ENCODE data around the gene GDF10.

The GDF10 gene

DNA sequence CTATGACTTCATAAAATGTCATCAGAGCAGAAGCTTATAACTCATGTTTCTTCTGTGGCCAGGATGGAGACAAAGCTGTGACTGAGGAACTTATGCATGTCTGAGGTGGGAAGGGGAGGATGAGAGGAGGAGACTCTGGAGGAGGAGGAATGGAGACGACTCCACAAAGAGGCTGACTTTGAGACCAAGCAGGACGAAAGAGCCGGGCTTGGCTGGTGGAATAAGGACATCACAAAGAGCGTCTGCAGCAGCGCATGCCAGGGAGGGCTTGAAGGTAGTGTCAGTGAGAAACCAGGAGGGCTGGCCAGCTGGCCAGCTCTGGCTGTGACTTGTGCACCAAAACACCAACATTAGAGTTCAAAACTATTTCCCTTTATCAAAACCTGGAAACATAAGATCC is 16.1 kb downstream of the GDF10 start:
- no peak for DNase-seq (ENCODE audit: low spot score)

DNA sequence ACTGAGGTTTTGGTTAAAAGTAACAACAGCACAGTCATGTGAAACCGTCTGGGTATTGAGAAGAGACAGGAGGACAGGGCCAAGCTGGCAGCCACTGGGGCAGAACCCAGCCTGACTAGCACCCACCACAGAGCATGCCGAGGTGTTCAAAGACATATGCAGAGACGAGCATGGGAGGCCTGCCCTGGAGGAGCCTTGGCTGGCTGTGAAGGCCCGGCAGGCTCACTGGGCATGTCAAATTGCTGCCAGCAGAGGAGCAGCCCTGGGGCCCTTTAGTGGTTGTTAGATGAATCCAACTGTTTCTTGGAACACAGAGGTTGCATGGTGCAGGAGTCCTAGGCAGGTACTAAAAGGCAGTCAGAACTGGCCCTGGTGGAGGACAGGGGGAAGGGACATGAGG is 17.3 kb downstream of the GDF10 start:
- no peak for DNase-seq (ENCODE audit: low spot score)

DNA sequence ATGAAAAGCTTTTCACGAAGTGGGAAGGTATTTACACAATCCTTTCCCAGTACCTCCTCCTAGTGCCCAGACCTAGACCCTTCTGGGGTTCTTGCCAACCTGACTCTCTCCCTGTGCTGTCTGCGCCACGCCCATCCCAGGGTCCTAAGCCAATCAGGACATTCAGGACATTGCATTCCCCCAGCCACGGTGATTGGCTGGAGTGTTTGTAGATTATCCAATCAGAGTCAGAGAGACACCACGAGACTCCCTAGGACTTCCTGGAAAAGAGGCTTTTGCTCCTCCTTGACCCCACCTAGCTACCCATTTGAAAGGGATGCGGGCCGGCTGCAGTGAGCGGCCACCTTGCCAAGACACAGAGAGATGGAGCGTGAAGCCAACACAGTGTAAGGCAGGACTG is 18.7 kb downstream of the GDF10 start:
- peak; percentile 47 for DNase-seq (ENCODE audit: low spot score)

DNA sequence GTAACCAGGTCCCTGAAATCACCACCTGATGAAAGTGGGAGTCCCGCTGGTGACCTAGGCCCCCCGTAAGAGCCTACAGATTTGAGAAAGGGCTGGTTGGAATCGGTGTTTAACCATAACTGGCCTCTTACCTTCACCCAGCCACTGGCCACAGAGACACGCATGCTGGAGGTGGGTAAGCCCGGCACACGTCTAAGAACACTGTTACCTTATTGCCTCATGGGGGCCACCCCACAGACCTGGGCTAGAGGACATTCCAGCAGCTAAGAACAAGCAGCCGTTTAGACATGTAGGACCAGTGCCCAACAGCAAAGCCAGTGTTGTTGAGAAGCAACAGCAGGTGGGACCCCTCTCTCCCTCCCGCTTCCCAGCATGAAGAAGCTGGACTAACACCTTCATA is 19.8 kb downstream of the GDF10 start:
- DNase-seq (ENCODE audit: low spot score): no peak

DNA sequence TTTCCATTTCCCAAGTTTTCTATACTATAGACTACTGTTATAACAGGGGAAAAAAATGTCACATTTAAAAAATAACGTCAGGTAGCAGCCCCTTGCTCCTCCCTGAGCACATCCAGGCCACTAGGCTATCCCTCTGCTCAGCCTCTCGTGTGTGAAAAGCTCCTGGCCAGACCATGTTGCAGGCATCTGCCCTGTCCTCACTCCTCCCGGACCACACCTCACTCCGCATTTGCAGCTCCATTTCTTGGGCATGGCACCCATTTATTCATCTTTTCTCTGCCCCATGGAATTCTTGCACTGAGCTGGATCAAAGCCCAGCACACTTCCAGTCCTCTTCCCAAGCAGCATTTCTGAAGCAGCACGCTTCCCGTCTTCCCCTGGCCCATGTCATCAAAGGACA is 20.8 kb downstream of the GDF10 start:
- DNase-seq (ENCODE audit: low spot score): no peak

DNA sequence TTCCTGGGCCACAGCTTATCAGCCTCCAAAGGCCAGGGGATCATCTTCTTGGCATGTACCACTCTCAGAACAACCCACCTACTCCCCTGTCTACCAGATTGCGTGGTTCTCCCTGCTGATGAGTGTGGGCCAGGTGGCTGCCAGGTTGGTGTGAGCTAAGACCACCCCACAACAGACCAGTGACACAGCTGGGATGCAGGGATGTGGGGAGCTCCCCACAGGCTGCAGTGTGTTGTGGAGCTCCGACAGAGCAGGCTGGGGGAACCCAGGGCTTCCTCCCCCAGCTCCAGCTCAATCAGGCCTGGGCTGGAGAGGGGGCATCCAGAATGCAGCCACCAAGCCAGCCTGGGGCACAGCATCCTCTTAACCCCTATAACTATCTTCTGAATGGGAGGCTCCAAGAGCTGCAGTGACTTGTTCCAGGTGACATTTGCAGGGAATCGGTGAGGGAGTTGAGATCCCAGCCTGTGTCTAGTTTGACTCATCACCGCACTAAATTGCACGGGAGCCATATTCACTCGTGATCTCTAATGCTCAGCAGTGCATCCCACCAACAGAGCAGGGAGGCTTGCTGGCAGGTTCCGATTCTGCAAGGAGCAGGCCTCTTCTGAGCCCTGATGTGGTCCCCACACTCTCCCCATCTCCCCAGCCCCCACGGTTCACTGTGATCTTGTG is 21.7 kb downstream of the GDF10 start:
- DNase-seq (ENCODE audit: low spot score): no peak

DNA sequence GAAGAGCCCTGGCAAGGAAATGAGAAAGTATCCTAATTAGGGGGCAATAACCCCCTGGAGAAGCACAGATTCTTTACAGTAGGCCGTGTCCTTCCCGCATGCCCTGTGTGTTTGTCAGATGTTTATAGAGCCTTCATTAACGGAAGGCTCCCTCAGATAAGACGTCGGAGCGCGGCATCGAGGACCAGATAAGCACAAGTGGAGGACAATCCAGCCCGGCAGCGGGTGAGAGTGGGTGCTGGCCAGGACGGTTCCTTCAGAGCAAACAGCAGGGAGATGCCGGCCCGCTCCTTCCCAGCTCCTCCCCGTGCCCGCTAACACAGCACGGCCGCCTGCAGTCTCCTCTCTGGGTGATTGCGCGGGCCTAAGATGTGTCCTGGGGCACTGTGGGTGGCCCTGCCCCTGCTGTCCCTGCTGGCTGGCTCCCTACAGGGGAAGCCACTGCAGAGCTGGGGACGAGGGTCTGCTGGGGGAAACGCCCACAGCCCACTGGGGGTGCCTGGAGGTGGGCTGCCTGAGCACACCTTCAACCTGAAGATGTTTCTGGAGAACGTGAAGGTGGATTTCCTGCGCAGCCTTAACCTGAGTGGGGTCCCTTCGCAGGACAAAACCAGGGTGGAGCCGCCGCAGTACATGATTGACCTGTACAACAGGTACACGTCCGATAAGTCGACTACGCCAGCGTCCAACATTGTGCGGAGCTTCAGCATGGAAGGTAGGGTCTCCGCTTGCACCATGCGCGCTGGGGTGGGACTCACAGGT is 22.5 kb downstream of the GDF10 start, which contains the start of gene GDF2:
Gene GDF2, plus strand, starts transcription at position 155 of the 762 bp plus-strand sequence. Its CDS starts 215 bp downstream, at position 370.
- no peak for DNase-seq (ENCODE audit: low spot score)

DNA sequence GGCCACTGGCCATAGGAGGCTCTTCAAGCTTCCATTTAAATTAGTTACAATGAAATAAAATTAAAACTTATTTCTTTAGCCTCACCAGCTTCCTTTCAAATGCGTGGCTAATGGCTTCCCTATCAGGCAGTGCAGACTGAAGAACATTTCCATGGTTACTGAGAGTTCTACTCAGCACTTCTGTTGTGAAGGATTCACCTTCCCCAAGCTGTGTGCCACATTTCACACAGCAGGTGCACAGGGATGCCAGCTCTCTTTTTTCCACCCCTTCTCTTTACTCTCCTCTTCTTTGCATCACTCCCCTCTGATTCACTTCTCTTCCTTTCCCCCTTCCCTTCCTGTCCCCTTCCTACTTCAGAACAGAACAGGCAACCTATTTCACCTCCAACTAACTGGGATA is 23.1 kb downstream of the GDF10 start:
- DNase-seq (ENCODE audit: low spot score): no peak

DNA sequence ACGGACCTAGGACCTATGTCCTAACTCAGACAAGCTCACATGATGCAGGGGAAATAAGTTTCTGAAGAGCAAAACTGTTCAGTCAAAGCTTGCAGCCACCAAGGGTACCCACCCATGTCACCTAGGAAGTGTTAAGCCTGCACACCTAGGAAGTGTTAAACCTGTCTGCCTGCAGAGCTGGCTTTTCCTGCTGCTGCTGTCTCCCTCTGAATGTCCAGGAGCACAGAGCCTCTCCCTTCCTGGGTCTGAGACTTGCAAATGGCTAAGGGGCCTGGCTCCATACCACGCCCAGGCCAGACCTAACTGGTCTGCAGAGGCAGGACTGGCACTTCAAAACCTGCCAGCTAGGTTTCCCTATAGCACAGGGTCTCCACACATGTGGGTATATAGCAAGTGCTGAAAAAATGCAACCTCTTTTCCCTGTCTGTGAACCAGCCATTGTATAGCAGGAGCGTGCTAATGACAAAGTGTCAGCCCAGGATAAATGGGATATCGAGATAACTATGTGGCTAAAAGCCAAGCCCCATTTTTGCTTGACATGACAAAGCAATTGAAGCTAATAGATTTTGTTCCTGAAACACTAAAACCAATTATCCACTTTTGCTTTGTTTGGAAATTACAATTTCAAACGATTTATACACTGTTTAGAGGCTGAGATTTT is 23.8 kb downstream of the GDF10 start:
- DNase-seq (ENCODE audit: low spot score): no peak

DNA sequence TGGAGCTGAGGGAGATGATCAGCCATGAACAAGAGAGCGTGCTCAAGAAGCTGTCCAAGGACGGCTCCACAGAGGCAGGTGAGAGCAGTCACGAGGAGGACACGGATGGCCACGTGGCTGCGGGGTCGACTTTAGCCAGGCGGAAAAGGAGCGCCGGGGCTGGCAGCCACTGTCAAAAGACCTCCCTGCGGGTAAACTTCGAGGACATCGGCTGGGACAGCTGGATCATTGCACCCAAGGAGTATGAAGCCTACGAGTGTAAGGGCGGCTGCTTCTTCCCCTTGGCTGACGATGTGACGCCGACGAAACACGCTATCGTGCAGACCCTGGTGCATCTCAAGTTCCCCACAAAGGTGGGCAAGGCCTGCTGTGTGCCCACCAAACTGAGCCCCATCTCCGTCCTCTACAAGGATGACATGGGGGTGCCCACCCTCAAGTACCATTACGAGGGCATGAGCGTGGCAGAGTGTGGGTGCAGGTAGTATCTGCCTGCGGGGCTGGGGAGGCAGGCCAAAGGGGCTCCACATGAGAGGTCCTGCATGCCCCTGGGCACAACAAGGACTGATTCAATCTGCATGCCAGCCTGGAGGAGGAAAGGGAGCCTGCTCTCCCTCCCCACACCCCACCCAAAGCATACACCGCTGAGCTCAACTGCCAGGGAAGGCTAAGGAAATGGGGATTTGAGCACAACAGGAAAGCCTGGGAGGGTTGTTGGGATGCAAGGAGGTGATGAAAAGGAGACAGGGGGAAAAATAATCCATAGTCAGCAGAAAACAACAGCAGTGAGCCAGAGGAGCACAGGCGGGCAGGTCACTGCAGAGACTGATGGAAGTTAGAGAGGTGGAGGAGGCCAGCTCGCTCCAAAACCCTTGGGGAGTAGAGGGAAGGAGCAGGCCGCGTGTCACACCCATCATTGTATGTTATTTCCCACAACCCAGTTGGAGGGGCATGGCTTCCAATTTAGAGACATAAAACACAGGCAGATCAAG is 25.6 kb downstream of the GDF10 start:
- DNase-seq (ENCODE audit: low spot score): no peak

DNA sequence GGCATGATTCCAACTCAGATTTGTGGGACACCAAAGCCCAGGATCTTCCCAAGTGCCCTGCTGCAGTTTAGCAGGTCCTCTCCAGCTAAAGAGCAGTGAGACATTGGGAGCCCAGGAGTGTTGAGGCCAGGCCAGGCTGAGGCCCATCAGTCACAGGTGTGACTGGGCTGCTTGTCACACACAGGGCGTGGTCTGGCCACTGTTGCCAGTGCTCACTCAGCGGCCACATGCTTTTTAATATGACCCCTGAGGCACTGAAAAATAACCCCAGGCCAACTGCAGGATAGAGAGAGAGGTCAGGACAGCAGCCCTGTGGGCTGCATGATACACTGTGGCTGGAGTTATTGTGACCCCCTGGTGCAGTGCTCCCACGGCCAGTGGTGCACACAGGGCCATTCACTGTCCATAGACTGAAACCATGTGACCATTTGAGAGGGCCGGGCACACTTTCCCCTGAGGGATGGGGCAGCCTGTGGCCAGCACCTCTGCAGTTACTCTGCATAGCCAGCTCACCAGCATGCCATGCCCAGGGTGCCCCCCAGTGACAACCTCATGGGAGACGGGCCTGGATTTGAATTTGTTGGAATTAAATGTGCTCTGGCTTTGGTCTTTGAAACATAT is 26.4 kb downstream of the GDF10 start:
- no peak for DNase-seq (ENCODE audit: low spot score)

DNA sequence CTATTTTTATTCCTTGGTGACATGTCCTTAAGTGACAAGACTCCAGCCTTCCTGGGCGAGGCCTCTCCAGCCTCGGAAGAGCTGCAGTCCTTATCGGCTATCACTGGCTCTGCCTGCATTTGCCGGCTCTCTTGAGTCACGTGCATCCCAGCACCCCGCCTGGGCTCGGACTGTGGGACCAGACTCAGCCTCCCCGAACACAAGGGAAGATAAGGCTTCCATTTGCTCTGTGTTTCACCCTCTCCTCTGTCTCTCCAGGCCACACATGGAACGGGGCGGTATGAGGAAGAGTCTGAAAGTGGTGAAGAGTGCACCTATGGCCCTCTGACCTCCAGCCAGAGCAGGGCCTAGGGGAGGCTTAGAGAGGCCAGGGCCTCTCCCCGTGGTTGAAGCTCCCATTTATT is 26.9 kb downstream of the GDF10 start:
- no peak for DNase-seq (ENCODE audit: low spot score)

DNA sequence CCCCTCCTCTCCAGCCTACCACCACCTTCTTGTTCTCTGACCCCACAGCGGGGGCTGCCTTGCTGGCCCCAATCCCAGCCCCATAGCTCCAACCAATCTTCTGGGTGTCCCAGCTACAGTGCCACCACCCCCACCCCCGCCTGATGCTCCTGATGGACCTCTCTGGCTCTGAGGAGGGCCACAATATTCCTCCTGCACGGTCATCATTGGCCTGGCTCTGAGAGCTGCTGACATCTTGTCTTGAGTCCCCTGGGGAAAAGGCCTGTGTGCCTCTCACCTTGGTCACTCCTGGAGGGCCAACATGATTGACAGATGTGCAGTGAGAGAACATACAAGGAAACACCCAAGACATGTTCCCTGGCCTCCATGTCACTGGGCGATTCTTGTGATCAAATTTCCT is 29.9 kb downstream of the GDF10 start:
- no peak for DNase-seq (ENCODE audit: low spot score)

DNA sequence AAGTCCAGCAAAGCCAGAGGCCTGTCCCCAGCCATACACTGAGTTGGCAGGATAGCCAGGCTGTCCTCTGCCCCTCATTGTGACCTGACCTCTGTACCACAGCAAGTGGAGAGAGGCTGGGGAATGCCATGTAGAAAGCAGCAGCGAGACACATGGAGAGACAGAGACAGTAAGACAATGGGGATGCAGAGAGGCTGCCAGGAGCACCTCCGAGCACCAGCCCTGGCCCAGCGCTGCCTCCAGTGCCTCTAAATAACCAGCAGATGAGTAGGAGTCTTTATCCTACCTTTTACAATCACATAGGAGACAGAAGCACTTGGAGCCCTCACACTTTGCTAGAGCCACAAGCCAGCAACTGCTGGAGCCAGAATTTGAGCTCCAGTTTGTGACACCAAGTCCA is 30.4 kb downstream of the GDF10 start:
- no peak for DNase-seq (ENCODE audit: low spot score)

DNA sequence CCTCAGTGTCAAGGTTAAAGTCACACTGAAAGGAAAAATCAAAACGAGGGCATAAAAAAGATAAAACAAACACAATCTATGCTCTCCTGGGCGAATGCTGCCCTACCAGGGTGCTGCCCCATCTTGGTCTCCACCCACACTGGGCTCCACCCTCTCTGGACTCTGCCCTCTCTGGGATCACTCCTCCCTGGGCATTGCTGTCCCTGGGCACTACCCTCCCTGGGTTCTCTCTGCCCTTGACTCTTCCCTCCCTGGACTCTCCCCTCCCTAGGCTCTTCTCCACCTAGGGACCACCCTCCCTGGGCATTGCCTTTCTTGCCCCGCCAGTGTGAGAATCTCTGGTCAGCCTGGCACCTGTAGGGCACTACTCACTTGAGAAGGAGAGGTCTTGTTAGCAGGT is 30.8 kb downstream of the GDF10 start:
- DNase-seq (ENCODE audit: low spot score): no peak

DNA sequence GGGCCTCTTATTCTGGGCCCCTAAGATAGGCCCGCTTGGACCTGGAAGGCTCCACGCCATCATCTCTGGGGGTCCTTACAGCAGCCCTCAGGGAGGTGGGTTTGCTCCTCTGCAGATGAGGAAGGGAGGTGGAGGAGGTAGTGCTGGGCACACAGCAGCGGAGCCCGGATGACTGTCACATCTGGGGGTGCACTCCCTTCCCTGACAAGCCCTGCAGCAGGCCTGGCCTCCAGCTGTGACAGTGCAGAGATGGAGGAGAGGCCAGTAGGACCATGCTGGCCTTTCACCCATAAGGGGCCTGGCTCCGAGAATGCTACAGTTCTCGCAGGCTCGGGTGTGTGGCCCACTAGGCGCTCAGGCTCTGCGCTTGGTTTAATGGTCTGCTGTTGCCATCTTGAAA is 31.5 kb downstream of the GDF10 start:
- DNase-seq (ENCODE audit: low spot score): no peak

DNA sequence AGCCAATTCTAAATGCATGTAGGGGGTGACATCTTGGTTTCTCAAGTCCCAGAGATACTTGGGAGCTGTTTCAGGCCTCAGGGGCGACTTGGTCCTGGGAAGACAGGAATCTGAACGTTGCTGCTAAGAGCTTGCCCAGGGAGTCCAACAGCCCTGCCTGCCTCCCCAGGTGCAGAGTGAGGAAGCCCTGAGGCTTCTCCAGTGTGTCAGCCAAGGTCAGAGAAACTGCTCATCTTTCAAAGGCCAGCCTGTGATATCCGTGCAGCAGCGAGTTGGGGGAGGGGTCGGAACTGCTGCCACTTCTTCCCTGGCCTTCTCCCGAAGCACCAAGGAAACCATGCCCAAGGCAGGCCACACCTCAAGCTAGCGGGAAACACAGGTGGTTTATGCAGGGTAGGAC is 32.0 kb downstream of the GDF10 start:
- DNase-seq (ENCODE audit: low spot score): no peak

DNA sequence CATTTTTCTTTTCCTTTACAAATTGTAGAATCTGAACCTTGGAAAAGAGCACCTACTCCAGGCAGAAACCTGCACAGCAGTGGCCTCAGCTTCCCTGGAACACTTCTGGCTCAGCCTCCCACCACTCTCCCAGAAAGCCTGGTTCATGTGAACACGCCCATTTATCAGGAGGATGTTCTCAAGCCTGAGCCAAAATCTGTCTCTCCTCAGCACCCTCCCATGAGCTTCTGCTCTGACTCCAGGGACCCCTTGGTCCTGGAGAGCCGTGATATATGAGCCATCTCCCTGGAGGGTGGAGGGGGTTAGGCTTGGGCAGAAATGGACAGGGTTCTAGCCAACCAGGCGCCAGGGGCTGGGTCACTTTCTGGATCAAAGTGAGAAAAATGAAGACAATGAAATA is 32.4 kb downstream of the GDF10 start:
- no peak for DNase-seq (ENCODE audit: low spot score)

DNA sequence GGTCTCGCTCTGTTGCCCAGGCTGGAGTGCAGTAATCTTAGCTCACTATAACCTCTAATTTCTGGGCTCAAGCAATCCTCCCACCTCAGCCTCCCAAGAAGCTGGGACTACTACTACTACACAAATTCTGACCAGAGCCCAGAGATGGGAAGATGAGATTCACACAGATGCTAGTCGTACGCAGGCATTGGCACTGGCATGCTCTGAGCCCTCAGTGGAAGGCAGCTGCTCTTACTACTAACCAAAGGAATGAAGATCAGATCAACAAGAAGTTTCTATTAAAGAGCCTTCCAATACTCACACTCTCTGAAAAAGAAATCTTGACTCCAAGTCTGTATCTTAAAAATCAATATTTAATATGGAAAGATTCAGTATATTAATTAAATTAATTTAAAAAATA is 32.9 kb downstream of the GDF10 start:
- no peak for DNase-seq (ENCODE audit: low spot score)

DNA sequence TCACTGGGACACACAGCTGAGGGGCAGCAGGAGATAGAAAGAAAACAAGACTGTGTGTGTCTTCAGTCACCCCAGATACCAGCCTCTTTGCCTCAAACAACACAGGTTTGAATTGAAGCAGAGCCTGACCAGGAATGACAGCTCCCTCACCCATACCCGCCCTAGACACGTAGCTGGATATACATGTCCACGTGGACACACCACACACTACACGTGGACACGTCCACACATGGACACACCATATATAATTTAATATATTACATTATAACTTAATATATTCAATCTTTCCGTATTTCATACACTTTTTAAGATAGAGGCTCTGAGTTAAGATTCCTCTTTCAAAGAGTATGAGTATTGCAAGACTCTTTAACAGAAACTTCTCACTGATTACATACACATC is 33.5 kb downstream of the GDF10 start:
- no peak for DNase-seq (ENCODE audit: low spot score)

DNA sequence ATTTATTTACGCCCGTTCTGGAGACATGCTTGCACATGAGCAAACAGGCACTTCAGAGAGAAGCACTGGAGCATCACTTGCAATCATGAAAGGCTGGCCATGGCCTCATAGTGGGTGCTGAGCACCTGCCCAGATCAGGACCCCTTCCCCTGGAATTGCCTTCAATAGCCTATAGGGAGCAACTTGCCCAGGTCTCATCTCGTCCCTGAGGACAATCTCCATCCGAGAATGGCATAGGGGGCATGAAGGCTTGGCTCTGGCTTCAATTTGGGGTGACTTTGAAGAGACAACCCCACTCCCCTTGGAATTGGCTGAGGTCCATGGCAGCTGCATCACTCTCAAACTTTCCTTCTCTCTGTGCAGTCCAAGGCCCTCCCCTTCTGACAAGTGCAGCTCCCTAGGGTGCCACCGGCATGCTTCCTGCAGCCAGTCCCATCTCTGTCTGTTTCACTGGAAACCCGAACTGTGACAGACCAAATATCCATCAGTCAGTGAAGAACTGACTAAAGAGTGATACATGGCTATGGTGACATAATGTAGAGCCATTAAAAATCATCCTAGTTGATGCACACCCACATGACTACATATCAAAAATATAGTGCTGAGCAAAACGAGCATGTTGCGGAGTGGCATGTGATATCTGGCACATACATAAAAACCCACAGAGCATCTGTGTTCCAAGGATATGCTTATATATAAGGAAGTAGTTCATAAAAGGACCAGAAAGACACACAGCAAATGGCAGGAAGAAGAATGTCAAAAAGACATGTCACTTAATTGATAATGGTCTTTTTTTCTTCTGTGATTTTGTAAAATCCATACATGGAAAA is 34.7 kb downstream of the GDF10 start:
- no peak for DNase-seq (ENCODE audit: low spot score)

Data from NAMALWA (cell line).